SW 1271 (cell line): ENCODE data around the gene ACOT7.
A peak's percentile ranks its signal among the peaks of the same experiment; 100 is the strongest.

Source experiments
- DNase-seq, 2 experiments: peaks; one replicate each; lab custom pipeline; 2025; lab: John Stamatoyannopoulos, UW

Gene ACOT7

GRCh38 chr1:6268415-6268814 is 125.2 kb downstream of the ACOT7 start:
- no peak for DNase-seq

DNA sequence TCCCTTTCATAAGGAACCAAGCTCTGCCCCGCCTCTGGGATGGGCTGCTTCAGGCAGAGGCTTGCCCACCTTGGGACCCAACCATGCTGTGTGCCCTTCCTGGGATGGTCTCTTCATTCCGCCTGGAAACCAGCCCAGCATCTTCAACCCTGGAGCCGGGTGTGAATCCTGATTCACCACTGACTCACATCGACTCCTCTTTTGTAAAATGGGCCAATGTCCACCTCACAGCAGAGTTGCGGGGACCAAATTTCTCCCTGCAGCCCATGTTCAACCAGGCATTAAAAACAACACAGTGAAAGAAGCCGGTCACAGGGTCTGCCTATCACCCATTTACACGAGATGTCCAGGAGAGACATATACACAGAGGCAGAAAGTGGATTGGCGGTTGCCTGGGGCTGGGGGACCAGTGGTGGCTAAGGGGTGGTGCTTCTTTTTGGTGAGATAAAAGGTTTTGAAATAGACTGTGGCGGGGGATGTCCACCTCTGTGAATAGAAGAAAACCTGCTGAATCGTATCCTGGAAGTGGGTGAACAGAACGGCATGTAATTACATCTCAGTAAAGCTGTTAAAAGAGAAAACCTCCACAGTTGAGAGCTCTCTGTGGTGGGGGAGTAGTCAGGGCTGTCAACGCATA is 125.8 kb downstream of the ACOT7 start:
- DNase-seq: no peak

DNA sequence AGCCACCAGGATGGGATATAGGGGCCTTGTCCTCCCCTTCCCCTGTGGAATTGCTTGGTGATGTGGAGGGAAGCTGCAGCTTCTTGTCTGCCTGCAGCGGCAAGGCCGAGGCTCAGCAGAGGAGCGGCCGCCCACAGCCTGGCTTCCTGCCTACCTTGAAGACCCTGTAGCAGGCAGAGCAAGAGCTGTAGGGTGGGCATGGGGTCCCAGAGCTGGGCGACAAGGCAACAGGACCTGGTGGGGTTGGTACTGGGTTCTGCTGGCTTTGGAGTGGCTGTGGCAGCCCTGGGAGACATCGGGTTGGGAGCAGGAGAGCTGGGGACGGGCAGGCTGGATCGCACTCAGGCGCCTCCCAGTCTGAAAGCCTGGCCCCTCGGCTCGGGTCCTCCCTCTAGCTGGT is 126.9 kb downstream of the ACOT7 start:
- DNase-seq: no peak

GRCh38 chr1:6265151-6265550 is 128.4 kb downstream of the ACOT7 start:
- DNase-seq: no peak

DNA sequence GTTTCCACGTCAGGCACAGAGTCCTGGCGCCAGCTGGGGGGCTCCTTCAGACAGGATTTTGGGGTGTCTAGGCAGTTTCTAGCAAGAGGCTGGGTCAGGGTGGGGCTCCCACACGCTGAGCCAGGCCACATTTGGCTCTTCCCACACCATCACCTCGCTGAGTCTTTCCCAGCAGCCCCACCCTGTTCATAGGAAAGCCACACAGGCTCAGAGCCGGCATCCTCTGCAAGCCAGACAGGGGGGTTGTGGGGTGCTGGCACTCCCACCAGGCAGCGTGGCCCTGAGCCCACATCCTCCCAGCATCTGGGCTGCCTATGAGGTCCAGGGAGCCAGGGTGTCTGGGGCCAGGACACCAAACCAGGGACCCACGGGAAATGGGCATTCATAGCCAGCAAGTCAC is 129.9 kb downstream of the ACOT7 start:
- DNase-seq: no peak

DNA sequence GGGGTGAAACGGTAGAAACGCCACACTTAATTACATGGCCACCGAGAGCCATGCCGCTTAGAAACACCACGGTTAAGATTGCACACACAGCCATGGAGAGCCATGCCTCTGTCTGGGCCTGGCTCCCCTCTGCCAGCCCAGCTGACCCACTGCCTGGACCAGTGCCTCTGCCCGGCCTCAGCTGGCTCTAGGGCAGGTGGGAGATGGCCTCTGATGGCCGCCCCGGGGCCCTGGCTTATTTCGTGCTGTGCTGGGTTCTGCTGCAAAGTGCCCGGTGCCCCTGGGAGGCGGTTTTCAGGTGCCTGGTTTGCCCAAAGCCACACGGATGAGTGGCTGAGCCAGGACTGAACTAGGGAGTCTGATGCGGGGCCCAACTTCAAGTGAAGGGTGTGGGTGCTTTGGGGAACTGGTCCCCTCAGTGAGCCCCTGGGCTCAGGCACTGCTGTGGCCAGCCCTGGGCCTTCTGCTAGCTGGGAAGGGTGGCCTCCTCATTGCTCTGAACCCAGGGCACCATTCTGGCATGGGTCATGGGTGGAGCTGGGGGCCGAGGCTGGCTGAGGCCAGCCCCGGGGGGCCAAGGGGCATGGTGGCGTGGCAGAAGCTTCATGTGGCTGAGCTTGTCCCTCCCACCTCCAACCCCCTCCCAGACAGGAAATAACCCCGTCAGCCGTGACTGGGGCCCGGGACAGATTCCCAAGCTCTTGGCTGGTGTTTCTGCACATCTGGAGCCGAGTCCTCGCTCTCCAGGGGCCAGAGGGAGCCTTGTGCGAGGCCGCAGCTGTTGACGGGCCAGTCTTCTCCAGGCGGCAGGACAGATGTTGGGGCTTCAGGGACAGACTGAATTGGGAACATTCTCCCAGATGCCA is 130.8 kb downstream of the ACOT7 start:
- DNase-seq: no peak

DNA sequence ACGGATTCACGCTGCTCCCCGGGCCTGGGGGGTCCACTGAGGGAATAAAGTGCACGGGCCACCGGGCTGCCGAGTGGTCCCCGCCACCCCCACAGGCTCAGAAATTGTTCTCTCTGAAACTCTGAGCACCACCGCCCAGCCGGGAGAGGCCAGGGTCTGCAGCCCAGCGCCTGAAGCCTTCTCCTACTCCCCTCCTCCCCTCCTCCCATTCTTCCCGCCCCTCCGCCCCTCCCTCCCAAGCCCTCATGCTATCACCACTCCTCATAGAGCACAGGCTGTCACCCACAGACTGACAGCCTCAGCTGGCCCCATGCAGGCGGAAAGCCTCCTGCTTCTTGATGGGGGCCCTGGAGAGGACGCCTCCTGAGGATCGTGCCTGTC is 132.0 kb downstream of the ACOT7 start:
- DNase-seq: no peak

DNA sequence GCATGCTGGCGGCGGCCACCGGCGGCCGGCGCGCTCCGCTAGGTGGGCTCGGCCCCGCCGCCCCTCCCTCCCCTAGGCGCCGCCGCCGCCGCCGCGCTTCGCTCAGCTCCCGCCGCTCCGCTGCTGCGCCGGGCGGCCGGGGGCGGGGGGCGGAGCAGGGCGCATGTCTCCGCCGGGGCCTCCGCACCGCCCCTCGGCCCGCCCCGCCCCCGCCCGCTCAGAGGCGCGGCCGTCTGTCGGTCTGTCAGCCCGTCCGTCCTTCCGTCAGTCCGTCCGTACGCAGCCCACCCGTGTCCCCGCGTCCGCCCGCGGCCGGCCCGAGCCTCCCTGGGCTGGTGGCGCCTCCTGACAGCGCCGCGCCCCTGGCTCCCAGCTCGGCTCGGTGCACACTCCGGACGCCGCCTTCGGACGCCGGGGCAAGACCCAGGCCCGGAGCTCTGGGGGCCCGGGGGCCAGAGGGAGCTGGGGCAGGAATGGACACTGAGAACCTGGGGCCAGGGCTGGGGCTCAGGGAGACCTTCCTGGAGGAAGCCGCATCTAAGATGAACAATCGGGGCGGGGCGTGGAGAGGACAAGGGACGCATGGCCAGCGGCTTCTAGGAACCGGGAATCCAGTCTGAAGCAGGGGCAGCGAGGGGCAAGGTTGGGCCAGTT is 132.5 kb downstream of the ACOT7 start, which contains the start of gene GPR153:
Gene GPR153, minus strand, starts transcription at position 138 of the 654 bp plus-strand sequence. CDS start 6,193 bp downstream, outside the sequence.
- DNase-seq: peak in 1 of 2 experiments; percentile 10

DNA sequence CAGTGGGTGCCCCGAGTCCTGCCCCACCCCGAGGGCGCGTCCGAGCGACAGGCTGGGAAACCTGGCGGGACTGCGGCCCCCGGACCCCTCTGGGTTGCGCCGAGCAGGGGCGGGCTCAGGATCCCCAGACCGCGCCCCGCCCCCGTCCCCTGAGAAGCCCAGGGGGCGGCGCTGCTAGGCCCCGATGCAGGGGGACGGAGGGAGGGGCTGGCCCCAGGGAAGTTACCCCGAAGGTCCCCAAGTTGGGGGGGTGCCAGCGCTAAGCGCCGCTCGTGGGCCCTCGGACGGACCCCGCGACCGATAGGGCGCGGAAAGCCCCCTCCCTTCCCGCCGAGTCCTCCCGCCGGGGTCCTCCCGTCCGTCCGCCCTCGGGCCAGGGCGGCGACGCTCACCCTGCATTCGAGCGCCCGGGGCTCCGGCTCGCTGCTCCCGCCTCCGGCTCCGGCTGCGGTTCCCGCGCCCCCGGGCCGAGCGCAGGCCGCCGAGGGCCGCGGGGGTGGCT is 133.1 kb downstream of the ACOT7 start:
- DNase-seq: peak in 1 of 2 experiments; percentile 14

- peak; percentile 17 to 48 for DNase-seq
Observed at GRCh38 chr1:6259491-6260362, 133.8 kb downstream of the ACOT7 start.

- no peak for DNase-seq
Observed at GRCh38 chr1:6258675-6259074, 134.9 kb downstream of the ACOT7 start.

- no peak for DNase-seq
Observed at GRCh38 chr1:6257541-6258069, 136.0 kb downstream of the ACOT7 start.

GRCh38 chr1:6256645-6257044 is 136.9 kb downstream of the ACOT7 start:
- no peak for DNase-seq

- DNase-seq: no peak
Observed at GRCh38 chr1:6254691-6255090, 138.9 kb downstream of the ACOT7 start.

DNA sequence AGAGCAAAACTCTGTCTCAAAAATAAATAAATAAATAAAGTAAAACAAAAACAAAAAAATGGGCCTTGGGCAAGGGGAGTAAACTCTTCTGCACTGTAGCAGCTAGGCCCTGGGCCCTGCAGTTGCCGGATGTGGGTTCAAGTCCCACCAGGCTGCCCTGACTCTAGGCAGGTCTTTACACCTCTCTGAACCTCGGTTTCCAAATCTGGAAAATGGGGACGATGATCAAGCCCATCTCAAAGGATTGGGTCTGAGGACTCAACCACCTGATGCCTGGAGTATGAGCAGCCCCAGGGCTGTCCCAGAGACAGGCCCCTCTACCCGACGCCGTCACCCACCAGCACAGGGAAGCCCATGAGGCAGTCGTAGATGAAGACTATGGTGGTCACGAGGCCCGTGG is 140.2 kb downstream of the ACOT7 start:
- no peak for DNase-seq

GRCh38 chr1:6252374-6252710 is 141.2 kb downstream of the ACOT7 start:
- no peak for DNase-seq

- no peak for DNase-seq
Observed at GRCh38 chr1:6251681-6252373, 141.7 kb downstream of the ACOT7 start.

DNA sequence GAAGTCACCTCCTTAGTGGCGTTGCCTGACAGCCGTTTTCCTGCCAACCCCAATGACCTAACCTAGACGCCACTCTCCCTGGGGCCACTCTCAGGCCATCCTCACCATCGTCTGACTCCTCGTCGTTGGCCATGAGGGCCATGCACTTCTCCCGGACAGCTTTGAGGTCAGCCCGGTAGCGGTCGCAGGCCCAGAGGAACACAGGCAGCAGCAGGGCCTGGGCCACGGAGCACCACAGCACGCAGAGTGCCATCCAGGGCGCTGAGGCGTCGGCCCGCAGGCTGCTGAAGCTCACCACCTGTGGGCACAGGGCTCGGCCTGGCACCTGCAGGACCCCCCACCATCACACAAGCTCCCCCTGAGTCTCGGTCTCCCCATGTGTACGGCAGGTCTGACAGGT is 142.3 kb downstream of the ACOT7 start:
- DNase-seq: no peak

DNA sequence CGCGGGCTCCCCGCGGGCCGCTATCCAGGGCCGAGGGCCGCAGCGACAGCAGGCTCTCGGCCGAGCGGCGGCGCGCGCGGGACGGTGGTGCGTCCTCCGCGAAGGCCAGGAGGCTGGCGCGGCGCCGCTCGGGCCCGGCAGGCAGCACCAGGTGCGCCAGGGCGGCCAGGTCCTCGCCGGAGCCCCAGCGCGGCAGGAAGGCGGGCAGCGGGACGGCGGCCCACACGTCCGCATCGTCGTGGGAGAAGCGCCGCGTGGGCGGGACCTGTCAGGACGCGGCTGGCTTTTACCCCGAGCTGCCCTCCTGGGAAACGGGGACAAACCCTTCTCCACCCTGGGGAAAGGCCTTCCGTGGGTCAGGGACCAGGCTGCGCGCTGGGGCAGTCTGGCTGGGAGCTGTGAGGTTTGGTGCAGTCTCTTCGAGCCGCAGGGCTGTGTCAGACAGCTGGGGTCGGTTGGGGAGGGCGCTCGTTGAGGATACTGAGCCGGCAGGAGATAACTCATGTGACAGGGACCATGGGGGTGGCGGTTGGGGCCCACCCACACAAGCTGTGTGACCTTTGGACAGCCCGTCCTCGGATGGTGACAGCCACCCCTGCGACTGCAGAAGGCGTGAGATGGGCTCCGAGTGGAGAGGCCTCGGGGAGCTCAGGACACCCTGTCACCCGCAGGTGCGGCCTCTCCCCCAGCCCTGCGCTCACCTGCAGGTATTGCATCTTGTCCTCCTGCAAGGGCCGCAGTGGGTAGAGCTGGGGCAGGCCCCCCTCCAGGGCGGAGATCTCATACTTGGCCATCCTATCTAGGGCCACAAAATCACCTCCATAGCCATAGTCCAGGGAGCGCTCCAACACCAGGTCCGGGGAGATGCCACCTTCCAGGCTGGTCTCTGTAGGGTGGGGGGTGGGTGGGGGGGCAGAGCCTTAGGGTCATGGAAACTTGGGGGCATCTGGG is 143.6 kb downstream of the ACOT7 start:
- no peak for DNase-seq
